RWPE1 (cell line): ENCODE data around the gene NOLC1.

Experiments used
- CTCF ChIA-PET: fragments of 350-600 bp; sonication (Branson Sonifier 250); formaldehyde crosslinking; extraction: SDS; loops from one replicate; lab custom pipeline; 2021; lab: Yijun Ruan, JAX
- POLR2A ChIA-PET: fragments of 400-600 bp; formaldehyde crosslinking; extraction: SDS; loops from one replicate; lab custom pipeline; 2020; ENCODE audit warnings: antibody characterized with exemption; ENCODE audit not compliant: low non-redundant PET; lab: Yijun Ruan, JAX
- DNase-seq: peaks from one replicate; pipeline ENCODE4 v3.0.0; 2012; ENCODE audit warnings: low spot score
- H3K27ac ChIP-seq: fragments of 450-650 bp; 2 replicates; pipeline ENCODE4 v1.5.1; 2017
- CTCF ChIP-seq: fragments of 450-650 bp; conservative IDR thresholded peaks from 2 replicates; pipeline ENCODE4 v1.5.1; 2017; ENCODE audit warnings: low read depth, mild to moderate bottlenecking

The NOLC1 gene

GRCh38 chr10:102191956-102192355, 39.8 kb downstream of the NOLC1 start:
- ChIA-PET CTCF (no interaction called here), POLR2A (no interaction called here)
- DNase-seq: no peak
- no peak overlapping the region for H3K27ac ChIP-seq
- TF ChIP-seq CTCF: no peak

GRCh38 chr10:102195296-102195870, 43.2 kb downstream of the NOLC1 start:
- no peak overlapping the region for H3K27ac ChIP-seq
- ChIA-PET POLR2A (no interaction called here), CTCF (no interaction called here)
- no peak for TF ChIP-seq CTCF
- DNase-seq: no peak

- DNase-seq: no peak
- POLR2A ChIA-PET: no interaction called here
- no peak overlapping the region for H3K27ac ChIP-seq
- CTCF ChIA-PET: no interaction called here
- TF ChIP-seq CTCF: no peak
Measured at GRCh38 chr10:102196893-102197292, 44.7 kb downstream of the NOLC1 start.

GRCh38 chr10:102198027-102198426, 45.8 kb downstream of the NOLC1 start:
- ChIA-PET CTCF (no interaction called here), POLR2A (no interaction called here)
- DNase-seq: no peak
- no peak for TF ChIP-seq CTCF
- no peak overlapping the region for H3K27ac ChIP-seq

- H3K27ac ChIP-seq: no peak overlapping the region
- POLR2A ChIA-PET: no interaction called here
- TF ChIP-seq CTCF: no peak
- no peak for DNase-seq
- CTCF ChIA-PET: interaction anchor here (0.7 kb wide), 1 partner anchor 23 kb away, joined by 3 read pairs; no protein-coding TSS in a partner anchor
Measured at GRCh38 chr10:102200751-102201640, 48.8 kb downstream of the NOLC1 start.

GRCh38 chr10:102202386-102202785, 50.2 kb downstream of the NOLC1 start:
- H3K27ac ChIP-seq: no peak overlapping the region
- DNase-seq: no peak
- no peak for TF ChIP-seq CTCF
- CTCF ChIA-PET: interaction anchor here (0.6 kb wide), 1 partner anchor 101 kb away, joined by 5 read pairs; no protein-coding TSS in a partner anchor
- POLR2A ChIA-PET: no interaction called here
